DOHH2 (cell line): ENCODE data around the gene DAGLA.

Experiments used
- H3F3A ChIP-seq: fragments of 200-600 bp; sonication (generic), shearing (Covaris generic); 2 replicates; pipeline ENCODE4 v1.6.0; 2016; ENCODE audit warnings: antibody characterized with exemption, mild to moderate bottlenecking; ENCODE audit not compliant: control insufficient read depth, insufficient read depth
- H3K27ac ChIP-seq: fragments of 200-600 bp; sonication (generic); 2 replicates; pipeline ENCODE4 v1.5.1; 2014; ENCODE audit warnings: low read depth, mild to moderate bottlenecking, low read length, moderate library complexity
- H3K27me3 ChIP-seq: fragments of 200-600 bp; sonication (generic); 2 replicates; pipeline ENCODE4 v1.6.1; 2014; ENCODE audit warnings: mild to moderate bottlenecking, low read length, mixed read lengths; ENCODE audit not compliant: control insufficient read depth
- H3K36me3 ChIP-seq: fragments of 200-600 bp; sonication (generic); 2 replicates; pipeline ENCODE4 v1.6.1; 2014; ENCODE audit warnings: mild to moderate bottlenecking, low read length, moderate library complexity, mixed read lengths; ENCODE audit not compliant: control insufficient read depth
- H3K4me1 ChIP-seq: fragments of 200-600 bp; sonication (generic); 2 replicates; pipeline ENCODE4 v1.6.1; 2014; ENCODE audit warnings: mild to moderate bottlenecking, low read length, mixed read lengths; ENCODE audit not compliant: control insufficient read depth
- H3K4me2 ChIP-seq: fragments of 200-600 bp; sonication (generic); 2 replicates; pipeline ENCODE4 v1.6.0; 2014; ENCODE audit warnings: mild to moderate bottlenecking, low read length, moderate library complexity
- H3K4me3 ChIP-seq: fragments of 200-600 bp; sonication (generic); 2 replicates; pipeline ENCODE4 v1.5.1; 2014; ENCODE audit warnings: mild to moderate bottlenecking, low read length, mixed read lengths
- H3K79me2 ChIP-seq: fragments of 200-600 bp; sonication (generic); 2 replicates; pipeline ENCODE4 v1.6.1; 2014; ENCODE audit warnings: mild to moderate bottlenecking, low read length, mixed read lengths; ENCODE audit not compliant: control insufficient read depth
- H3K9me2 ChIP-seq: fragments of 200-600 bp; sonication (generic); replicated peaks from 2 replicates; pipeline ENCODE4 v1.6.1; 2014; ENCODE audit warnings: mild to moderate bottlenecking, low read length, mixed read lengths; ENCODE audit not compliant: control insufficient read depth
- H3K9me3 ChIP-seq: fragments of 200-600 bp; sonication (generic); 2 replicates; pipeline ENCODE4 v1.6.1; 2014; ENCODE audit warnings: antibody characterized with exemption, low read length, mixed read lengths; ENCODE audit not compliant: control insufficient read depth, insufficient read depth
- H4K20me1 ChIP-seq: fragments of 200-600 bp; sonication (generic); 2 replicates; pipeline ENCODE4 v1.6.0; 2014; ENCODE audit warnings: low read depth, mild to moderate bottlenecking, antibody characterized with exemption, low read length, moderate library complexity; ENCODE audit not compliant: control insufficient read depth, insufficient read depth
- CTCF ChIP-seq: fragments of 200-600 bp; sonication (generic); IDR thresholded peaks from one replicate; pipeline ENCODE4 v1.5.1; 2014; ENCODE audit warnings: antibody characterized with exemption, mild to moderate bottlenecking, low read depth, low read length; ENCODE audit not compliant: poor library complexity, severe bottlenecking
- EZH2phosphoT487 ChIP-seq: fragments of 200-600 bp; sonication (generic); IDR thresholded peaks from 2 replicates; pipeline ENCODE4 v1.6.1; 2017; ENCODE audit warnings: borderline replicate concordance, mild to moderate bottlenecking, antibody characterized with exemption, low read length, moderate library complexity, mixed read lengths

The DAGLA gene

GRCh38 chr11:61757213-61757862, 77.1 kb downstream of the DAGLA start:
- Histone ChIP-seq H3K9me3 (no peaks in the 10 kb centered on the region), H3F3A (no peaks in the 10 kb centered on the region), H3K9me2 (no peaks in the 10 kb centered on the region), H3K36me3 (no peaks in the 10 kb centered on the region), H3K27me3 (peaks cover 14% of the 10 kb centered on the region), H3K4me3 (no peak overlapping the region), H3K79me2 (no peaks in the 10 kb centered on the region), H3K4me1 (no peaks in the 10 kb centered on the region), H3K27ac (no peak overlapping the region), H3K4me2 (no peak overlapping the region), H4K20me1 (no peaks in the 10 kb centered on the region)
- no peak for TF ChIP-seq EZH2phosphoT487
- TF ChIP-seq CTCF: no peak

- H3K79me2 ChIP-seq: no peaks in the 10 kb centered on the region
- no peaks in the 10 kb centered on the region for H4K20me1 ChIP-seq
- TF ChIP-seq CTCF (no peak), EZH2phosphoT487 (no peak)
- no peaks in the 10 kb centered on the region for H3K9me2 ChIP-seq
- H3K27ac ChIP-seq: no peak overlapping the region
- no peaks in the 10 kb centered on the region for H3K27me3 ChIP-seq
- H3F3A ChIP-seq: no peaks in the 10 kb centered on the region
- H3K4me3 ChIP-seq: no peak overlapping the region
- no peaks in the 10 kb centered on the region for H3K4me1 ChIP-seq
- H3K36me3 ChIP-seq: no peaks in the 10 kb centered on the region
- H3K9me3 ChIP-seq: no peaks in the 10 kb centered on the region
- H3K4me2 ChIP-seq: no peak overlapping the region
Observed at GRCh38 chr11:61760946-61761345, 80.8 kb downstream of the DAGLA start.

- Histone ChIP-seq H3K4me3 (no peak overlapping the region), H3K27ac (no peak overlapping the region), H3K4me1 (no peaks in the 10 kb centered on the region), H3F3A (no peaks in the 10 kb centered on the region), H3K79me2 (no peaks in the 10 kb centered on the region), H3K4me2 (no peak overlapping the region), H3K9me3 (no peaks in the 10 kb centered on the region), H4K20me1 (no peaks in the 10 kb centered on the region), H3K27me3 (no peaks in the 10 kb centered on the region), H3K36me3 (no peaks in the 10 kb centered on the region), H3K9me2 (no peaks in the 10 kb centered on the region)
- TF ChIP-seq EZH2phosphoT487 (no peak), CTCF (no peak)
Observed at GRCh38 chr11:61761440-61762222, 81.4 kb downstream of the DAGLA start.
